NCI-H128 (cell line): Measurements from ENCODE around the gene POPDC2.
"Not testable (repeated sequence)": the region's sequence is repeated elsewhere in the genome, so short reads cannot be mapped to it uniquely, and the experiment has no call there.

Experiments
- DNase-seq: peaks from one replicate; lab custom pipeline; 2025; ENCODE audit not compliant: unreplicated experiment; lab: John Stamatoyannopoulos, UW

Gene POPDC2

GRCh38 chr3:119616056-119616455 is 44.3 kb downstream of the POPDC2 start:
- DNase-seq = no peak

DNA sequence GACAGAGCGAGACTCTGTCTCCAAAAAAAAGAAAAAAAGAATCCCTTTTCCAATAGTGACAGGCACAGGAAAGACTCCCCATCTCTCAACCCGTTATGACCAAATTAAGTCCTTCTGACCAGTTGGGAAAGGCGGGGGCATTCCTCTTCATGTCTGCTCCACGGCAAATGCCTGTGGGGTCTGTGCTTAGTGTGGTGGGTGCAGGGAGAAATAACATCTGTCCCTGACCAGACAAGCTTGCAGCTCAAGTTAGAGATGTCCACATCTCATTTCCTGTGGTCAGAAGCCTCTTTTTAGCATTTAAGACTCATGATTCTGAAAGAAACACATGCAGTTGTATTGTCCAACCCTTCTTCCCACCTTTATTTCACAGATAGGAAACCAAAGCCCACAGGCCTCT is 46.5 kb downstream of the POPDC2 start:
- no peak for DNase-seq

- DNase-seq = no peak
Measured at GRCh38 chr3:119613201-119613600, 47.2 kb downstream of the POPDC2 start.

- DNase-seq = no peak
Measured at GRCh38 chr3:119611664-119612063, 48.7 kb downstream of the POPDC2 start.

- DNase-seq = no peak
Measured at GRCh38 chr3:119609301-119609700, 51.1 kb downstream of the POPDC2 start.

DNA sequence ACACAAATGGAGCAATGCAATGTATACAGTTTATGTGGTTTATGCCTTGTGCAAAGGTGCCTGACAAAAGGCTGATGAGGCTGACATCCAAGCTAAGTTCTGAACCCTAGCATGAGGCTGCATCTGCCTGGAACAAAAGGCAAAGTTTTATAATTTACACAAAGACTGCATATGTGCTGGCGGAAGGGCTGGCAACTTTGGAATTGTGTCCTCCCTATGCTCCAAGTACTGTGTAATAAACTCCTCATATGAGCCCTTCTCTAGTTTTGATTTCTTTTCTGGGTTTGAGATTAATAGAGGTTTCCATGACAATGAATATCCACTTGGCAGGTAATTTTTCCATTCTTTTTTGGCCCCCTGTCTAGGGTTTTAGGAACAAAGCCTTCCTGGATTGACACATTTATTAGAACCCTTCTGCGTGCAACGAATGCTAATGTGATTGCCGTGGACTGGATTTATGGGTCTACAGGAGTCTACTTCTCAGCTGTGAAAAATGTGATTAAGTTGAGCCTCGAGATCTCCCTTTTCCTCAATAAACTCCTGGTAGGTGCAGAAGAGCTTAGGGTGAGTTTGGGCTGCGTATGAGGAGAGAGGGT is 51.9 kb downstream of the POPDC2 start:
- no peak for DNase-seq

DNA sequence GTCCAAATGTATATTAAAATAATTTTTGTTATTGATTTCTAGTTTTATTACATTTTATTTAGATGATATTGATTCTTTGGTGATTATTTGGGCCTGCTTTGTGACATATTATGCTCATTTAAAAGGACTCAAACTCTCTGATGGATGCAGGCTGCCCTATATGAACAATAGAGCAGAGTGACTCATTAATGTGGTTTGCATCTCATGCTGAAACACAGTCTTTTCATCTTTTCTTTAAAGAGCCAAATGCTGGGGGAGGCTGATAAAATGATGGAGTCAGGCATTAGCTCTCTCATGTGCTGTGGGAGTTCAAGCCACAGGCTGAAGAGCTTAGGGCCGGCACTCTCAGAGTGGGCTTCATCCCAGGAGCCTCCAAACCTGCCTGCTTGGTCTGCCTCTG is 55.5 kb downstream of the POPDC2 start:
- DNase-seq = no peak

DNA sequence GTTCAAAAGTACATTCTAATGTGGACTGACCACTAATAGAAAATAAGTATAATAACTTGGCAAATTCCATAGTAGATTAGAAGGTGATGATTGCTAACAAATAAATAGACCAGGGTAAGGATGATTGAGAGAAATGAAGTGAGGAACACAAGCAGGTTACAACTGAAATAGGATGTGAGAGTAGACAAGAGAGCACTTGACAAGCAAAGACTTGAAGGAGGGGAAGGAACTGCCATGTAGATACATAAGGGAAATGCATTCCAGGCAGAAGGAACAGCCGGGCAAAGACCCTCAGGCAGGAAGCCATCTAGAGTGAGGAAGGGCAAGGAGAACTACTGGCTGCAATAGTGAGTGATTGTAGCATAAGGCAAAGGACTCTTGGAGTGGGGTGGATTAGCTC is 57.7 kb downstream of the POPDC2 start:
- DNase-seq = no peak

GRCh38 chr3:119601154-119601553 is 59.2 kb downstream of the POPDC2 start:
- no peak for DNase-seq

DNA sequence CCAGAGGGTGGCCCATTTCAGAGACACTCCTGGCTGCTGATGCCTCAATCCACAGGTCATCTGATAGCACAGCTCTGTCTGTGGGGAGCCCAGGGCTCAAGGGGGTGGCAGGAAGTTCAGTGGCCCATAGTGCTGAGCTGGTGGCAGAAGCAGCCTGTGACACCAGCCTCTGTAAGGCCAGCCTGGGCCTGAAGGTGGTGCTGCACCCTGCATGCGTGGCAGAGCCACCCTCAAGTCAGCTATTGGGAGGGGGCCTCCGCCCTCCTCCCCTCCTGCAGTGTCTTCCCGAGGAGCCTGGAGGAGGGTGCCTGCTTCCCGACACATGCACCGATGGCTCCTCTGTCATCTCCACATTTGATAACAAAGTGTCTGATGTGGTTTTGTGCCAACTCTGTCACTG is 59.7 kb downstream of the POPDC2 start:
- no peak for DNase-seq

DNA sequence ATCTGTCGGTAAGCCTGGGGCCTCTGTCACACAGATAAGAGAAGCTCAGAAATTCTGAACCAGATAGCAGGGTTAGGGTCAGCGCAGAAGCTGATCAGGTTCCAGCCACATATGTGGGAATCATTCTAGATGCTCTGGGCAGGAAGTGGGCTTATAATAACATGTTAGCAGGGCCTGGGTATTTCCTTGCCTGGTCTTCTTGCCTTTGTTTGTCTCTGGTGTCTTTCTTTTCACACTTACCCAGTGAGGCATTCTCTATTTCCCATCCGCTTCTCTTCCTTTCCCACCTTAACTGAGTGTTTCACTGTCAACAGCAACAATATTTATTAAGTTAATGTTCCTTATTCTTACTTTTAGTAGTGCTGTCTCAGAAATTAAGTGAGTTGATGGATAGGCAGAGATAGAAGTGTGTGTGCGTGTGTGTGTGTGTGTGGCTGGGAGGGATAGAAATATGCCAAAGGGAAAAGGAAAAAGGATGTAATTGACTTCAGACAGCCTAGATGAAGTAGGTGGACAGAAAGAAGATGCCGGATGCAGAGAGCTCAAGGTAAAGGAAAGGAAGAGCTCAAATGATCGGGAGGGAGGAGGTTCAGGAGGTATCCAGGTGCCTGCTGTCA is 60.7 kb downstream of the POPDC2 start:
- DNase-seq = no peak

DNA sequence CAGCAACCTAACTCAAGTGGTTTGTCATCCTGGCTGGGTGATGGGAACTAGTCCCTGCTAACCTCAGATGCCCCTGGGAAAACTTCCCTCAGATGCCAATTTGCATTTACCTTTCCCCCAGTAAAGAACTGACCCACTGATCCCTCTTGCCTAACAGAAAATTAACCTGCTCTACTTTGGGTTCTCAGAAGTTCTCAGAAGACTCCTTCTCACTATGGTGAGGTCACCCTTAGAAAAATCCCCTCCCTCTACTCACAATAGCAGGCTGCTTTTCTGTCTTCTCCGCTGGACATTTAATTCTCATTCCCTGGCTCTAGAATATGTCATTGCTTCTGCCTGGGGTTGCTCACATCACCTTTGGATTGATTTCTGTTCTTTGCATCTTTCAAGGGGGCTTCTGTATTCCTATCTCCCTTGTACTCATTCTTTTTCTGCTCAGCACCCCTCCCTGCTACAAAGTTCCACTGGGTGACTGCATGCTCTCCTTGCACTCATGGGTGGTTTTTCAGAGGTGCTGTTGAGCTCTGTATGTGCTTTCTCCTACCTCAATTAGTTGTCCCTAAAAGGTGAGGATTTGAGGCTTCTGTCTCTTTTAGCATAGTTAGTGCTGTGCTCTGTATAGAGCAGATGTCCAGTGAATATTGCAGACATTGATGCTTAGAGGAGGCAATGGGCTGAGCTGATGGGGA is 61.8 kb downstream of the POPDC2 start:
- no peak for DNase-seq

GRCh38 chr3:119597548-119598288 is 62.7 kb downstream of the POPDC2 start, which contains the start of gene PLA1A:
Gene PLA1A, plus strand, starts transcription at chr3:119597885. Its CDS starts 29 bp downstream, at chr3:119597914.
- no peak for DNase-seq

DNA sequence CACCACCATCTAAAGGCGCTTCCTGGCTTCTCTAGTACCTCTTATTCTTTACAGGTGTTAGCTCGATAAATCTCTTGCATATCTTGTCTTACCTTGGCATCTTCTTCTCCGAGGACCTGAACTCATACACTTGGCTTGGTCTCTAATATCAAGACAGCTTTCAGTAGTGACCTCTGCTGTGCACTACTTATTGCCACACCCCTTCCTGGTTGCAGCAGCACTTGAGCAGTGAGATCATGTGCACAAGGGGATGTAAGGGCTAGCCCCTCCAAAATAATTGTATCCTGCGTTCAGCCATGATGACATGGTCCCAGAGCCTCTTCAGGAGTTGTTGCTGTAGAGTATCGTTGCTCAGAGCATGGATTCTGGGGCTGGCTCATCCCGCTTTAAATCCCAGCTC is 64.0 kb downstream of the POPDC2 start:
- no peak for DNase-seq

DNA sequence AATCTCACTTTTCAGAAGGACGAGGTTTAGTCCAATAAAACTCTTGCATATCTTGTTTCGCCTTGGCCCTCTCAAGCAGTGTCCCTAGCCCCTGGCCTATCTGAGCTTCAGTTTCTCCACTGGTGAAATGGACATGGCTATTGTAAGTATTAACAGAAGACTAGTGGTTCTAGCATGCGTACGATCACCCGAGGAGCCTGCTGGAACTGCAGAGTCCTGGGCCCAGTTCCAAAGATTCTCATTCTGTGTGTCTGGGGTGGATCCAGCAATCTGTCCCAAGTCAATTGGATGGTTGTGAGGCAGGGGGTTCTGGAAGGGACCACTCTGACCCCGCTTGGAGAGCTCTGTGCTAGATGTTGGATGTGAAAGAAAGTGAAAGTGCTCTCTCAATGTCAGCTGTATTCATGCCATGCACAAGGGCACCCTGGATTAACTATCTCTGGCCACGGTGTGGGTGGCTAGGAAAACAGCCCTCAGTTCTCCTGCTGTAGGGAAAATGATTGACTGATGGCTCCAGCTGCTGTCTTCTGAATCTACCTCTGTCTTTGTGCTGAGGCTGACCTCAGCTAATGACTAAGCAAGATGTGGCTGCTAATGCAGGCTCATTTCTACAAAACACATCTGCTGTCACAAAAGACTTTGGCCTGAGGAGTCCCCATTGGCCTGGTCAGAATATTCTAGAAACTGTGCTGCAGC is 64.6 kb downstream of the POPDC2 start:
- no peak for DNase-seq

- DNase-seq = not testable (repeated sequence)
Measured at GRCh38 chr3:119594929-119595328, 65.5 kb downstream of the POPDC2 start.

DNA sequence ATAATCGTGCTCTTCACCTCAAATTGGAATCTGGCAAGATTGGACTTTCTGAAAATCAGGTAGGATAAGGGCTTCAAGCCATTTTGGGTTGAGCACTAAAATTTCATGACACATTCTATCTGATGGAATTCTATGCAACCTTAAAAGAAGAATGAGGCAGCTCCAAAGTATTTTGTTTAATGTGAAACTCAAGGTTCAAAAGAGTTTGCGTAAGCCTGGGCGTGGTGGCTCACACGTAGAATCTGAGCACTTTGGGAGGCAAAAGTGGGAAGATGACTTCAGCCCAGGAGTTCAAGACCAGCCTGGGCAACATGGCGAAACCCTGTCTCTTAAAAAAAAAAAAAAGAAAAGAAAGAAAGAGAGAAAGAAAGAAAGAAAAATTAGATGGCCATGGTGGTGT is 66.3 kb downstream of the POPDC2 start:
- no peak for DNase-seq

DNA sequence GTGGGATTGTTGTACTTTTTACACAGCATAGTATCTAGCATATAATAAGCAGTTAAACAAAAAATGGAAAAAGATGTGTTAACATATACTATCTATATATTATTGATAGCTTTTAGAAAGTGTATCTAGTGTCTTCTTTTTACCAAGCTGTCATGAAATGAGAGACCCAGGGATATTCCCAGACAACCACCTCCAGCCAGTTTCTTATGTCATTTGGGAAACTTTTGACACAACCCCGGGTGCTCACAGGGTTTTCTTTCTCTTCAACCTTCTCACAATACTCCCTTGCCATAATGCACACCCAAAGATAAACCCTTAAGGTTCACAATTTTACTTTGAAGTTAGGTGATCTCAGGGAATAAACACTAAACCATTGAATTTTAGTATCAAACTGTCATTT is 67.5 kb downstream of the POPDC2 start:
- no peak for DNase-seq
